Measurements from ENCODE around the gene AMACR. TPM values are rescaled to one million over a fixed set of nuclear protein-coding genes. Genes with fewer than 3 reads are reported as not detected.

AMACR gene
- total and polyA plus RNA-seq, 2 of the 13 experiments (the other 11 are each of a cell fraction or from before 2014, with no cell fraction given), result 8.9 to 19.7 TPM

GRCh38 chr5:34007621-34008600 is at the start of gene AMACR (continued):
- TF ChIP-seq RELA (CRISPR knock-in tag; IDR thresholded peaks at IDR 0.05) (no peak), ZNF260 (CRISPR knock-in tag; IDR thresholded peaks at IDR 0.05; ENCODE audit: borderline replicate concordance, low read depth) (no peak), HDAC6 (IDR thresholded peaks at IDR 0.05; ENCODE audit: low read depth, low read length) (no peak), SOX6 (IDR thresholded peaks at IDR 0.05) (no peak), SOX6 (CRISPR knock-in tag; IDR thresholded peaks at IDR 0.05) (peak; percentile 80), CENPX (CRISPR knock-in tag; IDR thresholded peaks at IDR 0.05) (no peak), NFE2L2 (IDR thresholded peaks at IDR 0.05; ENCODE audit: low read length) (no peak), POGK (CRISPR knock-in tag; conservative IDR thresholded peaks at IDR 0.05) (peak; percentile 90), CSRNP1 (CRISPR knock-in tag; IDR thresholded peaks at IDR 0.05) (no peak), ZNF746 (CRISPR knock-in tag; IDR thresholded peaks at IDR 0.05) (peak; percentile 62; the same call in 1 of the 2 replicates), SMYD3 (CRISPR knock-in tag; IDR thresholded peaks at IDR 0.05) (peak; percentile 71; the same call in 1 of the 2 replicates), PHF21A (CRISPR knock-in tag; IDR thresholded peaks at IDR 0.05) (peak; percentile 94), ZFP37 (CRISPR knock-in tag; IDR thresholded peaks at IDR 0.05; ENCODE audit: borderline replicate concordance) (peak; percentile 12; the same call in 1 of the 2 replicates), THAP7 (CRISPR knock-in tag; IDR thresholded peaks at IDR 0.05) (no peak), ZNF224 (CRISPR knock-in tag; IDR thresholded peaks at IDR 0.05) (peak; percentile 86; the same call in 1 of the 2 replicates), ZBTB3 (CRISPR knock-in tag; IDR thresholded peaks at IDR 0.05; ENCODE audit: borderline replicate concordance, low read depth) (no peak), ZNF747 (CRISPR knock-in tag; IDR thresholded peaks at IDR 0.05; ENCODE audit: borderline replicate concordance) (peak; percentile 75; the same call in 1 of the 2 replicates), ZNF580 (CRISPR knock-in tag; IDR thresholded peaks at IDR 0.05; ENCODE audit: borderline replicate concordance, low read depth) (peak; percentile 88; the same call in 1 of the 2 replicates), RARG (CRISPR knock-in tag; IDR thresholded peaks at IDR 0.05; ENCODE audit: low read depth) (0 out of 2 replicates have a peak, but pooled peaks have one; percentile 58), ZNF577 (CRISPR knock-in tag; IDR thresholded peaks at IDR 0.05; ENCODE audit: borderline replicate concordance, low read depth) (no peak), ZNF749 (CRISPR knock-in tag; IDR thresholded peaks at IDR 0.05; ENCODE audit: borderline replicate concordance) (peak; percentile 94), ATF7 (IDR thresholded peaks at IDR 0.05) (no peak), ATF7 (CRISPR knock-in tag; IDR thresholded peaks at IDR 0.05) (no peak), RFXANK (CRISPR knock-in tag; IDR thresholded peaks at IDR 0.05) (0 out of 2 replicates have a peak, but pooled peaks have one; percentile 18), ZNF547 (CRISPR knock-in tag; IDR thresholded peaks at IDR 0.05) (peak; percentile 79), ZNF337 (CRISPR knock-in tag; IDR thresholded peaks at IDR 0.05; ENCODE audit: borderline replicate concordance, low read depth) (peak; percentile 75; the same call in 1 of the 2 replicates)
